Measurements from ENCODE around the gene MED23.

MED23 gene

GRCh38 chr6:131565056-131565455, 63.0 kb downstream of the MED23 start:
- no peak for TF ChIP-seq CTCF (IDR thresholded peaks at IDR 0.05; ENCODE audit: borderline replicate concordance, insufficient read depth, low read depth, low read length)
- no peak overlapping the region for H3K4me3 ChIP-seq (ENCODE audit: low read depth, low read length)

- no peak for TF ChIP-seq CTCF (IDR thresholded peaks at IDR 0.05; ENCODE audit: borderline replicate concordance, insufficient read depth, low read depth, low read length)
Observed at GRCh38 chr6:131561925-131562707, 65.9 kb downstream of the MED23 start.

GRCh38 chr6:131558922-131559321, 69.1 kb downstream of the MED23 start:
- no peak for TF ChIP-seq CTCF (IDR thresholded peaks at IDR 0.05; ENCODE audit: borderline replicate concordance, insufficient read depth, low read depth, low read length)

More at GRCh38 chr6:131561925-131562707, 65.9 kb downstream of the MED23 start:
- H3K4me3 ChIP-seq (ENCODE audit: low read depth, low read length): no peak overlapping the region

GRCh38 chr6:131555992-131556391, 72.0 kb downstream of the MED23 start:
- TF ChIP-seq CTCF (IDR thresholded peaks at IDR 0.05; ENCODE audit: borderline replicate concordance, insufficient read depth, low read depth, low read length): no peak
- no peak overlapping the region for H3K4me3 ChIP-seq (ENCODE audit: low read depth, low read length)

More at GRCh38 chr6:131558922-131559321, 69.1 kb downstream of the MED23 start:
- no peak overlapping the region for H3K4me3 ChIP-seq (ENCODE audit: low read depth, low read length)

GRCh38 chr6:131552572-131552971, 75.5 kb downstream of the MED23 start:
- no peak overlapping the region for H3K4me3 ChIP-seq (ENCODE audit: low read depth, low read length)
- no peak for TF ChIP-seq CTCF (IDR thresholded peaks at IDR 0.05; ENCODE audit: borderline replicate concordance, insufficient read depth, low read depth, low read length)

- no peak for TF ChIP-seq CTCF (IDR thresholded peaks at IDR 0.05; ENCODE audit: borderline replicate concordance, insufficient read depth, low read depth, low read length)
Observed at GRCh38 chr6:131551902-131552301, 76.1 kb downstream of the MED23 start.

GRCh38 chr6:131549811-131550210, 78.2 kb downstream of the MED23 start:
- TF ChIP-seq CTCF (IDR thresholded peaks at IDR 0.05; ENCODE audit: borderline replicate concordance, insufficient read depth, low read depth, low read length): no peak
- H3K4me3 ChIP-seq (ENCODE audit: low read depth, low read length): no peak overlapping the region

More at GRCh38 chr6:131551902-131552301, 76.1 kb downstream of the MED23 start:
- no peak overlapping the region for H3K4me3 ChIP-seq (ENCODE audit: low read depth, low read length)

Data from GM12875 (cell line).